GM13976 (cell line): ENCODE data around the gene PDE6G.

Experiments
- DNase-seq: peaks from one replicate; pipeline ENCODE4 v3.0.0; 2012; ENCODE audit warnings: low spot score
- in situ Hi-C: fragments of 300-500 bp; cut with MboI; formaldehyde crosslinking; loops from one replicate; pipeline ENCODE4 v1.12.0; 2022; ENCODE audit warnings: low sequenced_read_pairs, mixed read lengths, inconsistent platforms; ENCODE audit not compliant: unreplicated experiment
- TF ChIP-seq, protein P1 (sequence below): IDR thresholded peaks from 2 replicates; pipeline ENCODE4 v1.5.1; 2012; ENCODE audit warnings: borderline replicate concordance, mild to moderate bottlenecking; ENCODE audit not compliant: insufficient read depth; ENCODE audit errors: extremely low read depth, missing control alignments, control extremely low read depth

The PDE6G gene

DNA sequence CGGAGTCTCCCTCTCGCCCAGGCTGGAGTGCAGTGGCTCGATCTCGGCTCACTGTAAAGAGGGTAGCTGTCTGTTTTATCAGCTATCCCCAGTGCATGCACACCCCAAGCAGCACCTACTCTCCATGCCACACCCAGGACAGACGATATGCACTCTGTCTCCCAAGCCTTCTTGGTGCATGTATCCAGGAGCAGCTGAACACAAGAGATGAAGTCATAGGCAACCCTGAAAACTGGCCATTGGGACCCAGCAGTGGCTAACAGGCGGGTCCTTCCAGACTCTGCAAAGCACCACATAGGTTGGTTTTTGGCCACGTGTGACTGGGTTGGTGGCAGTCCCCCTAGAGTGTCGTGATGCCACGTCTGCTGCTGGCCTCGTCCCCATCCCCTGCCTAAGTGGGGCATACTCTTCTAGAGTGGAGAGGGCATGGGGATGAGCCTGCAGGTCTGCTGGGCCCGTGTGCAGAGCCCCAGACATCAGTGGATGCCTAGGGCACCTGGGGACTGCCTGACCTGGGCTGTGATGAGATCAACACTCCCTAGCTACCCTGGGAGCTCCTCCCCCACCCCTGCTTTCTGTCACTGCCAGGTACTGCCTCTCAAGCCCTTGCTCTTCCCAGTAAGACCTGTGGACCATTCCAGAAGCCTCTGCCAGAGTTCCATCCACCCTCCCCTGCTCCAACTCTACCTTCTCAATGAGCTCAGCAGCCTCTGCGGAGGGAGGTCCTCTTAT is 9.3 kb downstream of the PDE6G start:
- DNase-seq, result no peak

DNA sequence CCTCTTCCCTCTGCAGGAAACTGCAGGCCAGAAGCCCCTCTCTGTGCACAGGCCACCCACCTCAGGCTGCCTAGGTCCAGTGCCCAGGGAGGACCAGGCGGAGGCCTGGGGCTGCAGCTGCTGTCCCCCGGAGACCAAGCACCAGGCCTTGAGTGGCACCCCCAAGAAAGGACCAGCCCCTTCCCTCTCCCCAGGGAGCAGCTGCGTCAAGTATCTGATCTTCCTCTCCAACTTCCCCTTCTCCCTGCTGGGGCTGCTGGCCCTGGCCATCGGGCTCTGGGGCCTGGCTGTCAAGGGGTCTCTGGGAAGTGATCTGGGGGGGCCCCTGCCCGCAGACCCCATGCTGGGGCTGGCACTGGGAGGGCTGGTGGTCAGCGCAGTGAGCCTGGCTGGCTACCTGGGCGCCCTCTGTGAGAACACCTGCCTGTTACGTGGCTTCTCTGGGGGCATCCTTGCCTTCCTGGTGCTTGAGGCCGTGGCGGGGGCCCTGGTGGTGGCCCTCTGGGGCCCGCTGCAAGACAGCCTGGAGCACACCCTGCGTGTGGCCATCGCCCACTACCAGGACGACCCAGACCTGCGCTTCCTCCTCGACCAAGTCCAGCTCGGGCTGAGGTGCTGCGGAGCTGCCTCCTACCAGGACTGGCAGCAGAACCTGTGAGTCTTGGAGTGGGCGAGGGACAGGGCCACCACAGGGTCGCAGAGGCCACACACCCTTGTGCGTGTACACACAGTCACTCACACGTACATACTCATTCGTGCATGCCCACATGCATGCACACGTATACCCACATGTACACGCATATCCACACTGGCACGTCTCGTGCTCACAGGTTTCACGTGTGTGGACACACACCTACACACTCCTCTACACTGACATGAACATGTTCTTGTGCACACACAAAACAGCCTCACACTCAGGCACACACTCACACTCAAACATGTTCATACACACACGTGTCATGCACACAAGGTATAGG is 11.1 kb downstream of the PDE6G start:
- in situ Hi-C loops, result no loop called here
- TF ChIP-seq, protein P1, sequence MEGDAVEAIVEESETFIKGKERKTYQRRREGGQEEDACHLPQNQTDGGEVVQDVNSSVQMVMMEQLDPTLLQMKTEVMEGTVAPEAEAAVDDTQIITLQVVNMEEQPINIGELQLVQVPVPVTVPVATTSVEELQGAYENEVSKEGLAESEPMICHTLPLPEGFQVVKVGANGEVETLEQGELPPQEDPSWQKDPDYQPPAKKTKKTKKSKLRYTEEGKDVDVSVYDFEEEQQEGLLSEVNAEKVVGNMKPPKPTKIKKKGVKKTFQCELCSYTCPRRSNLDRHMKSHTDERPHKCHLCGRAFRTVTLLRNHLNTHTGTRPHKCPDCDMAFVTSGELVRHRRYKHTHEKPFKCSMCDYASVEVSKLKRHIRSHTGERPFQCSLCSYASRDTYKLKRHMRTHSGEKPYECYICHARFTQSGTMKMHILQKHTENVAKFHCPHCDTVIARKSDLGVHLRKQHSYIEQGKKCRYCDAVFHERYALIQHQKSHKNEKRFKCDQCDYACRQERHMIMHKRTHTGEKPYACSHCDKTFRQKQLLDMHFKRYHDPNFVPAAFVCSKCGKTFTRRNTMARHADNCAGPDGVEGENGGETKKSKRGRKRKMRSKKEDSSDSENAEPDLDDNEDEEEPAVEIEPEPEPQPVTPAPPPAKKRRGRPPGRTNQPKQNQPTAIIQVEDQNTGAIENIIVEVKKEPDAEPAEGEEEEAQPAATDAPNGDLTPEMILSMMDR, result no peak
- DNase-seq, result no peak

More for the DNA sequence above, 9.3 kb downstream of the PDE6G start:
- in situ Hi-C loops, result no loop called here
- TF ChIP-seq, protein P1, result no peak

DNA sequence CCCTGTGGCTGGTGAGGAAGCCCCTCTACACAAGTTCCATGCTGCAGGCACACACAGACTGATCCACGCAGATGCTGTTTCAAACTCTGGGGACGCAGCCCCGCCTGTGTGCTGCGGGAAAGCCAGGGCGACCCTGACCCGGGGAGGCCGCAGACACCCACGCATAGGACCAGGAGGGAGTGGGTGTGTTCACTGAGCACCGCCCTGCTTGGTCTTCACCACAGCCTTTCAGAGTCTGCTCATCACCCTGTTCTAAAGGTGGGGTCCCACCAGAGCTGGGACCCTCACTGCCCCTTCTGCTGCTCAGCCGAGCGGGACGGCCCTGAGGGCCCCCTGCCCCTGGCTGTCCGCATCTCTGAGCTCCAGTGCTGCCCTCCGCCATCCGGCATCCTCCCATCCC is 11.8 kb downstream of the PDE6G start:
- TF ChIP-seq, protein P1, result no peak
- in situ Hi-C loops, result no loop called here
- no peak for DNase-seq

DNA sequence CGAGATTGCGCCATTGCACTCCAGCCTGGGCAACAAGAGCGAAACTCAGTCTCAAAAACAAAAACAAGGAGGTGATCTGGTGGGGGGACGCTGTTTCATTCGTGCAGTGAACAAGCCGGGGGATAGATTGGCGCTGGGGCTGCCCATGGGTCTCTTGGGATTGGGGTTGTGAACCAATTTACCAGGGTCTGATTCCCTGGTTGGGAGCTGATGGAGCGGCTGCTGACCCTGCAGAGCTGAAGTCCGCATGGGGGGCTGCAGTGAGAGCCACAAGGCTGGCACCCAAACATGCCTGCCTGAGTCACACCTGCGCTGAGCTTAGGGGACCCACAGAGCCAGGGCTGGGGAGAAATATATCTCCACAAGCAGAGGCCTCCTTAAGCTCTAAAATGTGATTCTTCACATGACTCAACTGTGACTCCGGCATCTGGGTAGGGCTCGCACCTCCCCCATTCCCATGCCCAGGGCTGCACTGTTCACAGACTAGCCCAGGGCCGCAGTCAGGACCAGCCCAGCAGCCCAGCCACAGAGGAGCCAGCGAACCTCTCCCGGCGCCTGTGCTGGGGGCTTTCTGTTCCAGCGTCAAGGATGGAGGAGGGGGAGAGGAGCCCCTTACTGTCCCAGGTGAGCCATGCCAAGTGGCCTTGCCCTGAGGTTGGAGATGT is 14.4 kb downstream of the PDE6G start:
- no peak for DNase-seq
- TF ChIP-seq, protein P1, result no peak
- in situ Hi-C loops, result no loop called here

DNA sequence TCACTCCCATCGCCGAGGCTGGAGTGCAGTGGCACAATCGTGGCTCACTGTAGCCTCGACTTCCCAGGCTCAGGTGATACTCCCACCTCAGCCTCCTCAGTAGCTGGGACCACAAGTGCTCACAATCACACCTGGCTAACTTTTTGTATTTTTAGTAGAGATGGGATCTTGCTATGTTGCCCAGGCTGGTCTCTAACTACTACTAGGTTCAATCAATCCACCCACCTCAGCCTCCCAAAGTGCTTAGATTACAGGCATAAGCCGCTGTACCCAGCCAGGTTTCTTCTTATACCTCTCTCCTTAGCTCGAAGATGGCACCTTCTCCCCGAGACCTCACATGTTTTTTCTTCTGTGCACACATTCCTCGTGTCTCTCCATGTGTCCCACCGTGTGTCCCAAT is 16.3 kb downstream of the PDE6G start:
- TF ChIP-seq, protein P1, result no peak
- in situ Hi-C loops, result no loop called here
- no peak for DNase-seq

DNA sequence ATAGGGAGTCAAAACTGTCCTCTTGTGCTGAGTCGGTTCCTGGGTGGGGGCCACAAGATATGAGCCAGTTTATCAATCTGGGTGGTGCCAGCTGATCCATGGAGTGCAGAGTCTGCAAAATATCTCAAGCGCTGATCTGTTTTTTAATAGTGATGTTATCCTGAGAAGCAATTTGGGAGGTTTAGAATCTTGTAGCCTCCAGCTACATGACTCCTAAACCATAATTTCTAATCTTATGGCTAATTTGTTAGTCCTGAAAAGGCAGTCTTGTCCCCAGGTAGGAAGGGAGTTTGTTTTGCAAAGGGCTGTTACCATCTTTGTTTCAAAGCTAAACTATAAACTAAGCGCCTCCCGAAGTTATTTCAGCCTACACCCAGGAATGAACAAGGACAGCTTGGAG is 17.7 kb downstream of the PDE6G start:
- TF ChIP-seq, protein P1, result no peak
- no peak for DNase-seq
- in situ Hi-C loops, result no loop called here
